Mesendoderm (in vitro differentiated cells): ENCODE results near the gene DNM3.

Source experiments
- DNase-seq: peaks from one replicate; pipeline ENCODE4 v3.0.0; 2013
- H2AK5ac ChIP-seq: 2 replicates; pipeline ENCODE4 v1.6.1; 2013; ENCODE audit warnings: low read length, inconsistent platforms
- H2BK120ac ChIP-seq: 2 replicates; pipeline ENCODE4 v1.6.1; 2013; ENCODE audit warnings: low read depth, mild to moderate bottlenecking, low read length, moderate library complexity, mixed read lengths
- H2BK15ac ChIP-seq: replicated peaks from 2 replicates; pipeline ENCODE4 v1.6.1; 2013; ENCODE audit warnings: low read depth, mild to moderate bottlenecking, moderate library complexity
- H2BK5ac ChIP-seq: 2 replicates; pipeline ENCODE4 v1.6.1; 2013; ENCODE audit warnings: low read length, inconsistent platforms
- H3K18ac ChIP-seq: 2 replicates; pipeline ENCODE4 v1.6.1; 2013; ENCODE audit warnings: mild to moderate bottlenecking, low read length, mixed read lengths
- H3K23ac ChIP-seq: one replicate; pipeline ENCODE4 v1.6.1; 2013; ENCODE audit warnings: low read length
- H3K27ac ChIP-seq: 2 replicates; pipeline ENCODE4 v1.5.1; 2013; ENCODE audit warnings: low read depth, mild to moderate bottlenecking, inconsistent platforms, low read length, moderate library complexity
- H3K27me3 ChIP-seq: 2 replicates; pipeline ENCODE4 v1.6.1; 2013; ENCODE audit warnings: low read length, control low read depth, mild to moderate bottlenecking, inconsistent platforms; ENCODE audit not compliant: insufficient read depth, poor library complexity
- H3K36me3 ChIP-seq: 2 replicates; pipeline ENCODE4 v1.6.1; 2013; ENCODE audit warnings: low read length, inconsistent platforms; ENCODE audit not compliant: control insufficient read depth, insufficient read depth
- H3K4ac ChIP-seq: one replicate; pipeline ENCODE4 v1.6.1; 2013; ENCODE audit warnings: low read depth, mild to moderate bottlenecking, low read length, moderate library complexity
- H3K4me1 ChIP-seq: 2 replicates; pipeline ENCODE4 v1.6.1; 2013; ENCODE audit warnings: low read depth, low read length, inconsistent platforms; ENCODE audit not compliant: control insufficient read depth
- H3K4me2 ChIP-seq: 2 replicates; pipeline ENCODE4 v1.6.1; 2013; ENCODE audit warnings: low read length
- H3K4me3 ChIP-seq: 2 replicates; pipeline ENCODE4 v1.5.1; 2013; ENCODE audit warnings: mild to moderate bottlenecking, low read length
- H3K56ac ChIP-seq: one replicate; pipeline ENCODE4 v1.6.1; 2013; ENCODE audit warnings: low read length
- H3K79me1 ChIP-seq: 2 replicates; pipeline ENCODE4 v1.6.1; 2013; ENCODE audit warnings: low read length, inconsistent platforms
- H3K79me2 ChIP-seq: 2 replicates; pipeline ENCODE4 v1.6.1; 2013; ENCODE audit warnings: mild to moderate bottlenecking, low read length; ENCODE audit not compliant: control insufficient read depth, insufficient read depth
- H3K9ac ChIP-seq: 2 replicates; pipeline ENCODE4 v1.6.1; 2013; ENCODE audit warnings: low read length, inconsistent platforms
- H4K5ac ChIP-seq: one replicate; pipeline ENCODE4 v1.6.1; 2013; ENCODE audit warnings: low read length
- H4K8ac ChIP-seq: one replicate; pipeline ENCODE4 v1.6.1; 2013; ENCODE audit warnings: low read depth, mild to moderate bottlenecking, control low read depth, low read length, moderate library complexity
- WGBS: extraction: QIAGEN DNeasy Blood & Tissue Kit; methylation state at CpG from one replicate; pipeline ENCODE4 v1.1.7; 2013; ENCODE audit warnings: low lambda C conversion rate, missing lambda C conversion rate; ENCODE audit not compliant: insufficient coverage; ENCODE audit errors: extremely low coverage; 5-methylcytosine and 5-hydroxymethylcytosine counted together

Gene DNM3

DNA sequence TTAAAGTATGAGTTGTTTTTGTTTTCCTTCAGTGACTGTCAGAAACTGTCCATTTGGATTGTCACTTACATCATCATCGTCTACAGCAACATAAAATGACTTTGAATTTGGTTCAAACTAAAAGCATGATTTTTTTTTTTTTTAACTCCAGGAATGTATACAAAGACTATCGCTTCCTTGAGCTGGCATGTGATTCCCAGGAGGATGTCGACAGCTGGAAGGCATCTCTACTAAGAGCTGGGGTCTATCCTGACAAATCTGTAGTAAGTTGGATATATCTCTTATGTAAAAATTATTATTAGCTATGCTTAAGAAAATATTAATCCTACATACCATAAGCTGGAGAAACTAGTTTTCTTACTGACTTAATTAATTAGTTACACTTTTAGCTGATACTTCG is 467.3 kb downstream of the DNM3 start:
- Histone ChIP-seq H3K79me1 (no peaks in the 10 kb centered on the region), H2BK5ac (no peak overlapping the region), H3K9ac (no peak overlapping the region), H3K4ac (no peak overlapping the region), H3K4me3 (no peak overlapping the region), H3K4me1 (no peaks in the 10 kb centered on the region), H4K5ac (no peak overlapping the region), H3K56ac (no peak overlapping the region), H3K27me3 (no peaks in the 10 kb centered on the region), H3K18ac (no peak overlapping the region), H2AK5ac (no peak overlapping the region), H2BK15ac (no peak overlapping the region), H3K27ac (no peak overlapping the region), H4K8ac (no peak overlapping the region), H3K36me3 (no peaks in the 10 kb centered on the region), H2BK120ac (no peak overlapping the region), H3K4me2 (no peak overlapping the region), H3K79me2 (no peaks in the 10 kb centered on the region), H3K23ac (no peak overlapping the region)
- WGBS = no CpG with 5 or more reads among the region's 4 CpGs
- no peak for DNase-seq

DNA sequence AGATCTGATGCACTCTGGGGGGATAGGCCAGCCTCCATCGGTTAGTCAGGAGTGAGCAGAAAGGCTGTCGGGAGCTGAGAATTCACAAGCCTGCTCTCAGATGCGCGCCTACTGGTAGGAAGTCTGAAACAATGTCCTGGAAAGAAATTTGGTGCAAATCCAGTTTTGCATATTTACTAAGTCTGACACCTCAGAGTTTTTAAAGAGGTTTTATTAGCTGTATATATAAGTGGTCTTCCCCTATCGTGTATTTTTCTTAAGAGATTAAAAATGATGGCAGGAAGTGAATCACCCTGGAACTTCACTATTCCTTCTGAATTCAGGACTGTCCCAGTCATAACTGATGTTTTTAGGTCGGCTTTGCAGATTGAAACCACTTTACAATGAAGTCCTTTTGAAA is 479.4 kb downstream of the DNM3 start:
- no peaks in the 10 kb centered on the region for H3K79me1 ChIP-seq
- no peaks in the 10 kb centered on the region for H3K27me3 ChIP-seq
- no peak overlapping the region for H2BK5ac ChIP-seq
- H2BK15ac ChIP-seq = no peak overlapping the region
- no peak overlapping the region for H3K9ac ChIP-seq
- no peak overlapping the region for H3K56ac ChIP-seq
- H4K8ac ChIP-seq = no peak overlapping the region
- H3K4me3 ChIP-seq = no peak overlapping the region
- no peak overlapping the region for H3K4me2 ChIP-seq
- no peak overlapping the region for H3K23ac ChIP-seq
- no peak overlapping the region for H2BK120ac ChIP-seq
- WGBS = no CpG with 5 or more reads among the region's 6 CpGs
- DNase-seq = no peak
- no peaks in the 10 kb centered on the region for H3K4me1 ChIP-seq
- no peak overlapping the region for H2AK5ac ChIP-seq
- no peak overlapping the region for H3K27ac ChIP-seq
- no peak overlapping the region for H3K18ac ChIP-seq
- no peaks in the 10 kb centered on the region for H3K79me2 ChIP-seq
- no peak overlapping the region for H3K4ac ChIP-seq
- no peak overlapping the region for H4K5ac ChIP-seq
- H3K36me3 ChIP-seq = no peaks in the 10 kb centered on the region

DNA sequence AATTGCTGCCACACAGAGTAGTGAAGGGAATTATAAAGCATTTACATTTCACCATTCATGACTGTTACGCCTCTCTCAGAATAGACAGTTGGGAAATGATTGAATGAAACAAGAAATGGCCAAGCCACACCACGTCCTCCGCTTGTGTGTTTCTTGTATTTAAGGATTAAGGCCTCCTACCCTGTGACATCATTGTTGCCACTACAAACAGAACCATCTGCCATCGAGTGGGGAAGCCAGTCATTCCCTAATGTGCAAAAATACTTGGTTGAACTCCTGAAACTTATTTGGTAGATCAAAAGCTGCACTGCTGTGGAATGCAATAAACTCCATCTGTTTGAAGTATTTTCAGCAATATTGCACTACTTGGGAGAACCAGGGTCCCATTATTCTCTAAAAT is 480.2 kb downstream of the DNM3 start:
- WGBS = no CpG with 5 or more reads among the region's 4 CpGs
- H3K27ac ChIP-seq = no peak overlapping the region

DNA sequence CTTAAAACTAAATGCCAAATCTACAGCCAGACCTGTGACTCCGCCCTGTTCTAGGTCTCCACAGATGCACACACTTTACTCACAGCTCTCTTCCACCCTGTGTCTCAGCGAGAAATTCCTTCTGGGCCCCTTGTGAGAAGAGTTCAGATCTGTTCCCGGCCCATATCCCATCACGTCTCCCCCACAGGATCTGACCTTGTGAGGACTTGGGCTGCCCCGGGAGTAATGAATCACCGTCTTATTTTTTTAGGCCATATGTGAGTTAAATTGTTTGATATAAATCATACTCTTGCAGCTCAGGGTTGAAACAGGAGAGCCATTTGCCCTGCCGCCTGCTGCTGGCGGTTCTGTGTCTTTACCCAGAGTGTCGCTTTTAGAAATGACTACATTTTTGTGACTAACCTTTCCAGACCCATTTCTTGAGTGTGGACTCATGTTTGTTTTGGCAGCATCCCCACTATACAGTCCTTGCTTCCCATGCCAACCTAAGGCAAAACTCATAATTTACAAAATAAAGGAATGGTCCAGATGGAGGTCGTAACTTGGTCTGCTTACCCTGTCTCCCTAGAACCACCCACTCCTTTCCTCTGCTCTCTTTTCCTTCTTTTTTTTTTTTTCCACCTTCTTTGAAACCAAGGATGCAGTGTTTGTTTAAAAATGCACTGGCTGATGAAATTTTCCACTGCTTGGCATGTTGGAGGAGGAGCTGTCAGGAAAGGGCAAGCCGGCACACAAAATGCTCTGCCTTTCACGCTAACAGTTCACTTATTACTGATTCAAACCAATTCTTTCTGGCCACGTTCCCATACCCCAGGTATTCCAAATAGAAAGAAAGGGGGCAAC is 481.1 kb downstream of the DNM3 start:
- peak overlapping the region; percentile 28 for H4K8ac ChIP-seq
- WGBS = no CpG with 5 or more reads among the region's 13 CpGs
- H3K79me1 ChIP-seq = no peaks in the 10 kb centered on the region
- H3K79me2 ChIP-seq = no peaks in the 10 kb centered on the region
- no peaks in the 10 kb centered on the region for H3K4me1 ChIP-seq
- no peak overlapping the region for H4K5ac ChIP-seq
- no peaks in the 10 kb centered on the region for H3K27me3 ChIP-seq
- DNase-seq = peak; percentile 34
- no peak overlapping the region for H3K4ac ChIP-seq
- H2BK5ac ChIP-seq = no peak overlapping the region
- H3K36me3 ChIP-seq = no peaks in the 10 kb centered on the region
- H3K23ac ChIP-seq = no peak overlapping the region
- no peak overlapping the region for H2AK5ac ChIP-seq
- H3K56ac ChIP-seq = no peak overlapping the region
- no peak overlapping the region for H3K4me2 ChIP-seq
- no peak overlapping the region for H2BK15ac ChIP-seq
- H3K18ac ChIP-seq = peak overlapping the region; percentile 75
- H3K4me3 ChIP-seq = no peak overlapping the region
- H3K9ac ChIP-seq = no peak overlapping the region
- peak overlapping the region; percentile 23 for H2BK120ac ChIP-seq
- no peak overlapping the region for H3K27ac ChIP-seq

More for the DNA sequence above, 480.2 kb downstream of the DNM3 start:
- no peak overlapping the region for H2AK5ac ChIP-seq
- no peak overlapping the region for H3K4me2 ChIP-seq
- H3K36me3 ChIP-seq = no peaks in the 10 kb centered on the region
- no peaks in the 10 kb centered on the region for H3K4me1 ChIP-seq
- no peak overlapping the region for H3K9ac ChIP-seq
- no peak overlapping the region for H4K5ac ChIP-seq
- H3K56ac ChIP-seq = no peak overlapping the region
- no peak overlapping the region for H3K18ac ChIP-seq
- H3K4ac ChIP-seq = no peak overlapping the region
- H3K23ac ChIP-seq = no peak overlapping the region
- H2BK5ac ChIP-seq = no peak overlapping the region
- no peak overlapping the region for H2BK120ac ChIP-seq
- H3K79me1 ChIP-seq = no peaks in the 10 kb centered on the region
- no peak overlapping the region for H3K4me3 ChIP-seq
- no peaks in the 10 kb centered on the region for H3K79me2 ChIP-seq
- no peak for DNase-seq
- H3K27me3 ChIP-seq = no peaks in the 10 kb centered on the region
- no peak overlapping the region for H4K8ac ChIP-seq
- H2BK15ac ChIP-seq = no peak overlapping the region

DNA sequence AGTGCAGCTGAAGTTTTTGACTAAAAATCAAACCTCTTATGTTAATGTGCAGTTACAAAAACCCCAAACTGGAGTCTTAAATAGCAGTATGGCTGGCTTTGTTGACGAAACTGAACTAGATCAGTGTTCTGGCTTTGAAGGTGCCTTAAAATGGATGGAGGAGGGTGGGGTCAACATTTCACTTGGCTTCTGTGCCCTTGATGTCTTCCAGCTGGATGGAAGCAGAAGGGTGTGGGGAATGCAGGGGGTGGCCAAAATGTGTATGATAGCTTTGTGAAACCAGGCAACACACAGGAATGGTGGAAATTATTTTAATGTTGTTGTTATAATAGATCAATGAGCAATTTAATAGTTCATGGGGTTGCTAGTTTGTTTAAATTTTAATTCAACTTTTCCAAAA is 482.4 kb downstream of the DNM3 start:
- Histone ChIP-seq H3K4me2 (no peak overlapping the region), H2BK15ac (no peak overlapping the region), H3K56ac (no peak overlapping the region), H3K36me3 (no peaks in the 10 kb centered on the region), H3K79me2 (no peaks in the 10 kb centered on the region), H4K8ac (no peak overlapping the region), H3K4me1 (no peaks in the 10 kb centered on the region), H3K79me1 (no peaks in the 10 kb centered on the region), H3K4me3 (no peak overlapping the region), H3K9ac (no peak overlapping the region), H3K18ac (no peak overlapping the region), H2BK5ac (no peak overlapping the region), H2AK5ac (no peak overlapping the region), H2BK120ac (no peak overlapping the region), H3K27ac (no peak overlapping the region), H3K23ac (no peak overlapping the region), H3K4ac (no peak overlapping the region), H3K27me3 (no peaks in the 10 kb centered on the region), H4K5ac (no peak overlapping the region)
- no peak for DNase-seq
- no CpG with 5 or more reads among the region's 1 CpG for WGBS

DNA sequence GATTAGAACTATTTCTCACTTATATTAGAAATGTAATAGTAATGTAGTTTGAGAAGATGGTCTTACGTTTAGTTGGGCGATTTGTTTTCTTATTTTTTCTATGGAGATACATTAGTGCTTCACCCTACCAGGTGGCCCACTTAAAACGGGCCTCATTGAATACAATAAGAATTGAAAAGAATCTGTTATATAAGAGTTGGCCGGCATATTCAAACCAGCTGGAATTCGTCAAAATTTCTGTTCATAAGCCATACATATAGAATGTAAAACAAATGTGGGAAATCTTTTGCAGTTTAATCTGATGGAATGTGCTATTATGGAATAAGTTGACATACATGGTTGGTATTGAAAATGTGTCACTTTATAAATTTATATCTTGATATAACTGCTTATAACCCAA is 482.8 kb downstream of the DNM3 start:
- Histone ChIP-seq H3K27ac (no peak overlapping the region), H4K8ac (no peak overlapping the region), H3K4me2 (no peak overlapping the region), H2BK5ac (no peak overlapping the region), H2AK5ac (no peak overlapping the region), H3K4me1 (no peaks in the 10 kb centered on the region), H3K79me2 (no peaks in the 10 kb centered on the region), H3K4me3 (no peak overlapping the region), H4K5ac (no peak overlapping the region), H3K9ac (no peak overlapping the region), H2BK120ac (no peak overlapping the region), H3K79me1 (no peaks in the 10 kb centered on the region), H3K36me3 (no peaks in the 10 kb centered on the region), H3K56ac (no peak overlapping the region), H3K27me3 (no peaks in the 10 kb centered on the region), H3K23ac (no peak overlapping the region), H2BK15ac (no peak overlapping the region), H3K4ac (no peak overlapping the region), H3K18ac (no peak overlapping the region)
- 100% methylated on average over 2 of the region's 5 CpGs for WGBS
- no peak for DNase-seq
